Neuron (in vitro differentiated cells): ENCODE results near the gene DRD1.

ENCODE experiments used
- H2AFZ ChIP-seq: one replicate; pipeline ENCODE4 v1.6.1; 2013; ENCODE audit warnings: low read depth, mild to moderate bottlenecking, inconsistent platforms, low read length, moderate library complexity
- H3K27me3 ChIP-seq: one replicate; pipeline ENCODE4 v1.6.1; 2013; ENCODE audit warnings: low read length; ENCODE audit not compliant: insufficient read depth
- H3K36me3 ChIP-seq: one replicate; pipeline ENCODE4 v1.6.1; 2013; ENCODE audit warnings: low read length; ENCODE audit not compliant: insufficient read depth
- H3K4me1 ChIP-seq: one replicate; pipeline ENCODE4 v1.6.1; 2013; ENCODE audit warnings: low read length; ENCODE audit not compliant: insufficient read depth
- H3K4me3 ChIP-seq: 2 replicates; pipeline ENCODE4 v1.5.1; 2013; ENCODE audit warnings: mild to moderate bottlenecking, low read length, moderate library complexity
- H3K9me3 ChIP-seq: one replicate; pipeline ENCODE4 v1.6.1; 2013; ENCODE audit warnings: low read length

Gene DRD1

GRCh38 chr5:175444060-175444904 is at the start of gene DRD1:
DRD1 (minus strand) TSS chr5:175444182; CDS start chr5:175443099, 1,083 bp downstream.
- Histone ChIP-seq H3K9me3 (no peaks in the 10 kb centered on the region), H2AFZ (no peak within 1 kb of the TSS), H3K4me3 (no peak within 1 kb of the TSS), H3K36me3 (no peaks in the 10 kb centered on the region), H3K27me3 (peaks cover 76% of the 10 kb centered on the region), H3K4me1 (peaks cover 3% of the 10 kb centered on the region)

GRCh38 chr5:175493726-175494125 is 49.7 kb upstream of the DRD1 start:
- Histone ChIP-seq H3K4me1 (no peaks in the 10 kb centered on the region), H3K9me3 (peaks cover 2% of the 10 kb centered on the region), H3K36me3 (peaks cover 74% of the 10 kb centered on the region)

GRCh38 chr5:175493260-175493659 is 49.3 kb upstream of the DRD1 start:
- Histone ChIP-seq H3K4me3 (no peak overlapping the region), H3K9me3 (peaks cover 4% of the 10 kb centered on the region), H3K4me1 (no peaks in the 10 kb centered on the region), H3K36me3 (peaks cover 74% of the 10 kb centered on the region), H2AFZ (no peak overlapping the region), H3K27me3 (no peaks in the 10 kb centered on the region)

More at GRCh38 chr5:175493726-175494125, 49.7 kb upstream of the DRD1 start:
- no peaks in the 10 kb centered on the region for H3K27me3 ChIP-seq
- H3K4me3 ChIP-seq: no peak overlapping the region
- H2AFZ ChIP-seq: no peak overlapping the region

- no peaks in the 10 kb centered on the region for H3K27me3 ChIP-seq
- H3K4me3 ChIP-seq: no peak overlapping the region
- H3K4me1 ChIP-seq: no peaks in the 10 kb centered on the region
- H3K36me3 ChIP-seq: peaks cover 71% of the 10 kb centered on the region
- H3K9me3 ChIP-seq: peaks cover 12% of the 10 kb centered on the region
- H2AFZ ChIP-seq: no peak overlapping the region
Observed at GRCh38 chr5:175491223-175491622, 47.2 kb upstream of the DRD1 start.

GRCh38 chr5:175489693-175490443 is 45.9 kb upstream of the DRD1 start:
- H3K4me1 ChIP-seq: no peaks in the 10 kb centered on the region
- H3K36me3 ChIP-seq: peaks cover 72% of the 10 kb centered on the region

GRCh38 chr5:175487514-175488222 is 43.7 kb upstream of the DRD1 start:
- no peak overlapping the region for H2AFZ ChIP-seq
- H3K27me3 ChIP-seq: no peaks in the 10 kb centered on the region
- no peak overlapping the region for H3K4me3 ChIP-seq
- H3K36me3 ChIP-seq: peaks cover 67% of the 10 kb centered on the region
- peaks cover 32% of the 10 kb centered on the region for H3K9me3 ChIP-seq
- H3K4me1 ChIP-seq: no peaks in the 10 kb centered on the region

More at GRCh38 chr5:175489693-175490443, 45.9 kb upstream of the DRD1 start:
- Histone ChIP-seq H2AFZ (no peak overlapping the region), H3K9me3 (peaks cover 18% of the 10 kb centered on the region), H3K4me3 (no peak overlapping the region), H3K27me3 (no peaks in the 10 kb centered on the region)

- Histone ChIP-seq H3K36me3 (peaks cover 66% of the 10 kb centered on the region), H2AFZ (no peak overlapping the region), H3K9me3 (peaks cover 37% of the 10 kb centered on the region), H3K4me1 (no peaks in the 10 kb centered on the region), H3K27me3 (no peaks in the 10 kb centered on the region), H3K4me3 (no peak overlapping the region)
Observed at GRCh38 chr5:175485631-175486030, 41.6 kb upstream of the DRD1 start.

GRCh38 chr5:175484829-175485228 is 40.8 kb upstream of the DRD1 start:
- Histone ChIP-seq H3K9me3 (peaks cover 37% of the 10 kb centered on the region), H2AFZ (no peak overlapping the region), H3K27me3 (no peaks in the 10 kb centered on the region), H3K36me3 (peaks cover 68% of the 10 kb centered on the region), H3K4me3 (no peak overlapping the region), H3K4me1 (peaks cover under 1% of the 10 kb centered on the region)

GRCh38 chr5:175484322-175484721 is 40.3 kb upstream of the DRD1 start:
- Histone ChIP-seq H3K36me3 (peaks cover 64% of the 10 kb centered on the region), H3K27me3 (no peaks in the 10 kb centered on the region), H3K4me3 (no peak overlapping the region), H3K4me1 (peaks cover 6% of the 10 kb centered on the region), H2AFZ (no peak overlapping the region), H3K9me3 (peaks cover 37% of the 10 kb centered on the region)

GRCh38 chr5:175483337-175483736 is 39.4 kb upstream of the DRD1 start:
- peaks cover 35% of the 10 kb centered on the region for H3K9me3 ChIP-seq
- H3K27me3 ChIP-seq: no peaks in the 10 kb centered on the region
- H3K36me3 ChIP-seq: peaks cover 56% of the 10 kb centered on the region
- H2AFZ ChIP-seq: no peak overlapping the region
- no peak overlapping the region for H3K4me3 ChIP-seq
- H3K4me1 ChIP-seq: peaks cover 11% of the 10 kb centered on the region

- Histone ChIP-seq H3K36me3 (peaks cover 34% of the 10 kb centered on the region), H3K4me3 (peak overlapping the region; percentile 98), H3K4me1 (peaks cover 13% of the 10 kb centered on the region), H3K27me3 (peaks cover 14% of the 10 kb centered on the region), H2AFZ (peak overlapping the region; percentile 98), H3K9me3 (peaks cover 15% of the 10 kb centered on the region)
Observed at GRCh38 chr5:175479125-175479881, 35.3 kb upstream of the DRD1 start.

- Histone ChIP-seq H3K27me3 (peaks cover 19% of the 10 kb centered on the region), H3K4me3 (peak within 1 kb of the TSS; percentile 98), H3K4me1 (peaks cover 13% of the 10 kb centered on the region), H3K9me3 (peaks cover 8% of the 10 kb centered on the region), H3K36me3 (peaks cover 27% of the 10 kb centered on the region), H2AFZ (peak within 1 kb of the TSS; percentile 98)
Observed at GRCh38 chr5:175478384-175479124, 34.6 kb upstream of the DRD1 start, which contains the start of gene SFXN1. SFXN1 (plus strand) TSS chr5:175478560; CDS start chr5:175492104, 13,544 bp downstream.
